GM19351 (cell line): ENCODE results near the gene EML4.
A peak's percentile ranks its signal among the peaks of the same experiment; 100 is the strongest.

Experiments used
- ATAC-seq: cut with Tn5 transposase; IDR thresholded peaks from one replicate; pipeline ENCODE4 v1.9.1; 2021; ENCODE audit warnings: mild to moderate bottlenecking, moderate library complexity; ENCODE audit not compliant: unreplicated experiment

EML4 gene

DNA sequence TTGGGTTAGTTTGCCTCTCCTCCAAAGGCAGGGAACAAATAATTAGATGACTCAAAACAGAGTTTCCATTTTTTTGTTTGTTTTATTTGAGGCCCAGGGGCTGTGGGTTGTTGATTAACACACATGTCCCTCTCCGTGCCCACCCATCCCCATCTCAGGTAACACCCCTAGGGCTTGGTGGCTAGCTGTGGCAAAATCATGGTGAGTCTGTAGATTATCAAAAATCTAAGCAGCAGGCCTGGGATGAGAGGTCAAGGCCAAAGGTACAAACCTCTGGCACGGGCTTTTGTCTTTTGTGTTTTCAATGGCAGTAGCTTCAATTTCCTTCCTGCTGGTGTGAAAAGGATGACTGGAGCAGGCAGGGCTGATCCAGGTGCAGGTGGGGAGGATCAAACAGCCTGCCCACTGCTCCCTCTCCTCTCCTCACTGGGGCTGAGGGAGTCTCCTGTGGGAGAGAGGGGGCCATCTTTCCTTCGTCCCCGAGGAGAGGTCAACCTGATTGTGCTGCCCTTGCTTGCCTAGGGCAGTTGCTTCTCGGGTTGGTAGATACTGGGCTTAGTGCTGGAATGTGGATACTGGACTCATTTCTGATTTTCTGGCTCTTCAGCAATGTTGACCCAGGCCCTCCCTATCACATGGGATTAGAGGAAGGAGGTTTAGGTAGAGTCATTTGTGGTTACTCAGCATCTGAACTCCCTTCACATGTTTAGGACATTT, 31.9 kb upstream of the EML4 start:
- ATAC-seq, result no peak

DNA sequence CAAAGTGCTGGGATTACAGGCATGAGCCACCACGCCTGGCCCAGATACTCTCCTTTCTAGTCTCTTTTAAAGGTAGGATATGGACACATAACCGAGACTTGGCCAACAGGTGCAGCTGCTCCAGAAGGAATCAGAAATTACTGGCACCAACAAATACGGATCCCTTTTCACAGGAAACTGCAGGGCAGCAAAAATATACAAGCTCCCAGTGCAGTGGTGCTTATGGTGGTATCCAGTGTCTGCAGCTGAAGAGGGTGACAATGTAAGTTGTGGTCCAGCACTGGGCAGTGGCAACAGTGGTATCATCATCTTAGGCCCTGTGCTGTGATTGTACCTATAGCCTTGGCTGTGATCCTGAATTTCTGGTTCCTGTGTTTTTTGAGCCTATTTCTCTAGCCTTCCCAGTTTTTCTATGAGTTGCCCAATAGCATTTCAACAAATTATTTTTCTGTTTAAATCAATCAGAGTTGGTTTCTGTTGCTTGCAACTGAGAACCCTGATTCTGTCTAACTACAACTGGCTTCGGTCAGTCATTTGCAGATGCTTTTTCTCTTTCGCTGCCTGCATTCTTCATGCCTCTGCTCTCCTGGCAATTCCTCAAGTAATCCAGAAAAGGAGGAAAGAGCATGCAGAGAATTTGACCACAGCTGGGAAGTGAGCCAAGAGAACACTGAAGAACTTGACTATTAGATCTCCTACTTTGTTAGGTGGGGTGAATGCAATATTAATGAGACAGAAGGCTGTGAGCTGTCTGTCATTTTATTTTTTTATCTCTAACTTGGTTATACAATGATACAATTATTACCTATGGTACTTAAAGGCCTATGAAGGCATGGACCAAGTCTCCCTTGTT, 30.8 kb upstream of the EML4 start:
- ATAC-seq, result no peak

DNA sequence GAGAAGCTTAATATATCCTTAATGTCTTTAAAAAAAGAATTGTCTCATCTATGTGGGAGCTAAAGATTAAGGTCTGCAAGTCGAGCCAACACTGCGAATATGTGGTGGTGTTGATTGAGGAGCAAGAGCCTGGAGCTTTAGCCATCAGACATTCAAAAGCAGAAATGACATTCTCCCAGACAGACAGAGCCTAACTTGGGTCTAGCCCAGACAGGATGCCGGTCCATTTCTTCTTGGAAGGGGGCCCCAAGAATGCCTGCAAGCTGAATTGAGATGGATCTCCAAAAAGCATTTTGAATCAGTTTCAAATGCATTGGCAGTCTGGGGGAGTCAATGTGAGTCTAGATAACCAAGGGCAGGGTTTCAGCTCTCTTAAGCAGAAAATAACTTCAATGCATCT, 30.1 kb upstream of the EML4 start:
- no peak for ATAC-seq

DNA sequence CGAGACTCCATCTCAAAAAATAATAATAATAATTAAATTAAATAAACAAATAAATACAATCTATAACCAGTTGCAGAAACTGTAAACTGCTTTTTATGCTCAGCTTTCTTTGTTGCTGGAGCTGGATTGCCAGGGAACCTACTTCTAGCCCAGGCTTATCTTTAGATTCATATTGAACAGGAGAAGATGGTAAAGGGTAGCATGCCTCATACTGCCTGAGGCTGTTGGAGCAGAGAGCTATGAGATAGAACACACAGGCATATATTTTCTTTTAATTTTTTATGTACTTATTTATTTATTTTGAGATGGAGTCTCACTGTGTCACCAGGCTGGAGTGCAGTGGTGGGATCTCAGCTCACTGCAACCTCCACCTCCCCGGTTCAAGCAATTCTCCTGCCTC, 28.7 kb upstream of the EML4 start:
- ATAC-seq, result no peak

DNA sequence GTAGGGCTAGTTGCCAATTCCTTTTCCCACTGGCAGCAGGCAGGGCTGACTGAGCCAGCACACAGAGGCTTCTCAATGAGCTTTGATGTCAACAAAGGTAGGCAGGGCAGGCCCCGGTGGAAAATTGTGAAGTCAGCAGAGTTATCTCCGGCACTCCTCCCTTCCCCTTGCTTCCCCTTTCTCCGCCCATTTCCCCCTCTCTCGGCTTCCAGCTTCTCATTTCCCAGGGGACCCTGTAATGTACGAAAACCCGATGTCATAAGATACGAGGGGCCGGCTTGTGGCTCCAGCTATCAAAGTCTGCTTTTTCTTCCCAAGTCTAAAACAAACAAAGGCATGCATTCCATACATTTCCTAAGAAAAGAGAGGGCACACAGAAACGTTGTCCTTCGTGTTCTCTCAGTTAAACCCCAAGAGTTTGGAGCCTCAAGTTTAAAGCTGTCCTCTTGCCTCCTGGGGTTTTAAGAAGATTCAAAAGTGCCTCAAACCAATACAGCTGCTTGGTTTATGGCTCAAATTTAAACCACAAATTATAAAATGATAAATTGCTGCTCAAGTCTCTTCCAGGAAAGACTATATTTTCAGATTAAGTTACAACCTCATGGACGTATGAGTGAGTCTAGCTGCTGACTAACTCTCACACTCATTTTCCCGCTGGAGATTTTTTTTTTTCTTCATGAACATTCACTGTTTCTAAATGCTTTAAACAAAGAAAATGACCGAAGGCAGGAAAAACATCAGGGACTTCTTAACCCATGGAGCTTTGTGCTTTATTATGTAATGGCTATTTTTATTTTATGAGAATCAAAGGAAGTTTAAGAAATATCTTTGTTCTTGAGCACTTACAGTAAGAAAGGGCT, 27.2 kb upstream of the EML4 start:
- no peak for ATAC-seq

DNA sequence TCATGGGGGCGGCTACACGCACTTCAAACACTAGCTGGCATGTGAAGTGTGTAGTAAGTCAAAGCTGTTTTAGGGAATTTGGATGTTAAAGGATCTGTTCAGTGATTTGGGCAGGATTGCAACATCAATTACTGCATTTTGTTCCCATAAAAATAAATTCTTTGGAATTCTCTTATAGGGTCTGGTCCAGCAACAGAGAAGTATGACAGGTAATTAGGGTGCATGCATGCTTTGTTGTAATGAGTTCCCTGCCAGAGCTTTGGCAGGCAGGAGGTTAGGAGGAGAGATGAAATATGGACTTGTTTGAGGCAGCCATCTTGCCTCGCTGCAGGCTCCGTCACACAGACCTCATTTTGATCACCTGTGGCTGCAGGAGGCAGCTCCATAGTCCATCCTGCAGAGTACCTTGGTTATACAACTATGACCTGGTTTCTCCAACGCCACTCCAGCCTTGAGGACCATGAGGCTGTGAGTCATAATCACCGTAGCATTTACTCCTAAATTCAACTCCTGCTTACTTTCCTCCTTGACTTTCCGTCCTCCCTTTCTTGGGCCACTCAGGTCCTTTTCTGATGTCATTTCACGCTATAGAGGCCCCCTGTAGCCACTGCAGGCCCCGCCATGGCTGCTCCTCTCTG, 26.5 kb upstream of the EML4 start:
- ATAC-seq, result no peak

DNA sequence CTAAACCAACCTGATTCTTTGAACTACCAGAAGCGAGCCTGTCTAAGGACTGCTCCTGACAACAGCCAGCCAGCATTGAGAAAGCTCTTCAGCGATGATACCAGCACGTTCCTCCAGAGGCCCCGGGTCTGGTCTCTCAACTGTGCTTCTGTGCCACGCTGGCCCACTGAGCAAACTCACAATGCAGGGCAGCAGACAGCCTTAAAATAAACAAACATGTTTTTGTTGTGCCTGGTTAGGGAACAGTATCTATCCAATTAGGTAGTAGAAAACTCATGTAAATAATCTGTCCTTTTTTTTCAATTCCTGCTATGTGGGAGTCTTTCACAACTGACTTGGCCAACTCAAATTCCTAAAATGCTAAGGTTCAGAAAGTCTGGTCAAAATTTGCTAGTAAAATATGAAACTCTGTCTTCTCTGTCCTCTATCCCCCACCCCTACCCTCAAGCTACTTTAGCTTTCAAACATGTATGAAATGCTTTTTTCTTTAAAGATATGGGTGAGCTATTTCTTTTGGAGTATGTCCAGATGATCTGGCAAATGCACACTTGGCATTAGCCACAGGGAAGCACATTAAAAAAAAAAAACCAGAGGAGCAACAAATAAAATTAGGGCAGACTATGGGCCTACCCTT, 21.4 kb upstream of the EML4 start:
- ATAC-seq, result no peak

DNA sequence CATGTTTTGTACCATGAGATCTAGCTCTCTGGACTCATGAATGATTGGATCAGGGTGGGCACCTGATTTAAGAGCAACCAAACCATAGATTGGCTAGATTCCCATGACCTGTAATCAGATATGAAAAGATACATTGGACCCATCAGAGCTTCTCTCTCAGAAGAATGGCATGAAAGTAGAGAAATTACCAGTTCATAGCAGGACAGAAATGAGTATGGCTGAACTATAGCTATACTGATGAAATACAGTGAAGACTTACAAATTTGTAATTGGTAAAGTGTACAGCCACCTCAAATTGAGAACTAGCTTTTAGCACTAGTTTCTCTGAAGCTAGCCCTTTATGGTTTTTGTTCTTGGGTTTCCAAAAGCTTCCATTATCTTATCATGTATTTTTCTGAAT, 19.0 kb upstream of the EML4 start:
- no peak for ATAC-seq

DNA sequence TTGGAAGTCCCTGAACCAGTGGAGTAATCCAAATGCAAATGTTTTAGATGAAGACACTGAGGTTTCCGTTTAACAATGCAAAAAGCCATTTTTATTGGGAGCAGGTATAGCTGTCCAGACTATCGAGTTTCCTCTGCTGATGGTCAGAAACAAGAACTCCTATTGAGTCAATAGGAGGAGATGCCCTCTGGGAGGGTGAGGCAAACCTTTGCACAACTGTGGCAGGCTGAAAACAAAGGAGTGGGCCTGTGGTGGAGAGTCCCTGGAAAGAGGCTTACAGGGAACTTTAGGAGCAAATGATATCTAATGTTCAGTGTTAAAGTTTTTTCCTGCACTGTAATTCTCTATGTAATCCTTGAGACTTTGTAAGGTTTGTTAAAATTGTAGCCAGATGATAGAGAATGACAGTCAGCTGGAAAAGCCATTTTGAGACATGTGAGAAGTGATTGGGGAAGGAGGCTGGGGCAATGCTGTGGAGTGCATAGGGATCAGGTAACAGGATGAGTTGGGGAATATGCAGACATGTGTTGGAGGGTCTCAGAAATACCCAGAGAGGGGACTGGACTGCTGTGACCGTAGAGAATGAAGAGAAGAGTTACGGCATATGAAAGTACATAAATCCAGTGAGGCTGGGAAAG, 15.1 kb upstream of the EML4 start:
- no peak for ATAC-seq

DNA sequence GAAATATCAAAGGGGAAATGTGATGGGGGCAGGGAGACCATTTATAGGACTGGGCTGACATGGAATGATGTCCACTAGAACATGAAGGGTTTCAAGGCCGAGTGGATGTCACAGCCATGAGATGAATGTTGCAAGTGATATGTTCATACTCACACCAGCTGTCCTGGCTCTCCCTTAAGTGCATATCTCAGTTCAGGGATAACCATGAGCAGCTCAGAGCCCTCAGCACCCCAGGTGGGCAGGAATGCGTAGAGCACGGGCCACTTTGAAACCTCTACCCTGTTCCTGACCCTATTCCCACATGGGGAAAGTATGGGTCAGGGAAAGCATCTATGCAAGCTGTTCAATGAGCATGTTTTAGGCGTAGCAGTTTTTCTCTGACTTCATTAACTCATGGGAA, 12.4 kb upstream of the EML4 start:
- ATAC-seq, result no peak

DNA sequence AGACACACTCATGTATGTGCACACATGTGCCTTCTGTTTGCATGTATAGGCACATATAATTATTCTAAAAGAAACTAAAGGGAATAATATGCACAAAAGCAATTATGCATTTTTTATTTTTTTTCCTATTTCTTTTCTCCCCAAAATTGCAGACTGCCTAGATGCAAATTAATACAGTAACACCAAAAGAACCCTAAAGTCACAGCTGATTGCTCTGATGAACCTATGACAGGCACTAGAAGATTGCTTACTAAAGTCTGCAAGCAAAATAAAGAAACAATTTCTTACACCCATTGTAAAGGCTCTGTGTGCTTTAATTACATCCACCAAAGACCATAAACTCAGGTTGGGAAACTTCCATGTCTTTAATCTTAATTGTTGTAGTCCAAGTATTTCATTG, 7.7 kb upstream of the EML4 start:
- no peak for ATAC-seq

DNA sequence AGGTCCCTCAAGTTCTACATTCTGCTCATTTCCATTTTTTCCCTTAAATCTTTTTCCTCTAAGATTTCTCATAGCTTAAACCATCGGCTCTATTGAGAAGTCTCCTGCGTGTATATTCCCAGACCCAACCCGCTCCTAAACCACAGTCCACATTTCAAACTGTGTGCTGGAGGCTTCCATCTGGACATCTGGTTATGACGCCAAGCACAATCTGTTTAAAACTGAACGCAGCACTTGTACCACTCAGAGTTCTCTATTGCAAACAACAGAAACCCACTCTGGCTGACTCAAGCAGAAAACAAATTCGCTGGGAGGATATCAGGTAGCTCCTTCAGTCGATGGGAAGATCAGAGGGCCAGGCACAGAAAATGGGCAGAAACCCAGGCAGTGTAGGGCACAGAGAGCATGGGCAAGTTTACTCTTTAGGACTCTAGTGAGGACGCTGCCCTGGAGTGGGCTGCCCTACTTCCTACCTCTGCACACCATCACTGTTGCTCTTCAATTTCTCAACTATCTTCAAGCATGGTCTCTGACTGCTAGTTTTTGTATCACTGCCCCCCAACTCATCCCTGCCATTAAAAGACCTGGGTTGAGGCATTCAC, 5.6 kb upstream of the EML4 start:
- no peak for ATAC-seq

DNA sequence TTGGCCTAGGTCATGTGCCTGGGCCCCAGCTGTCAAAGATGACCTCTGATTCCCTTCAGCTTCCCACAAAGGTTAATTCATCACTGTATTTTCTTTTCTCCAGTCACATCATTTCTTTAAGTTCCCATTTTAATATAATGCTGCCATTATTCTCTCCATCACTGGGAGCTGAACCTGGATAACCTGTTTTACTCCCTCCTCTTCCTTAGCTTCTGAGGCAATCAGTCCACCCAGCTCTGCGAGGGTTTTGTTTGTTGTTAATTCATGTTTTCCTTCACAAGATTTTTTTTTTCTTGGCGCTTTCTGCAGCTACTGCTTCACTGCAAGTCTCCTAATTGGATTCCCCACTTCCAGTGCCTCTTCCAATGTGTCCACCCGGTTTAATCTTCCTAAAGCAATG, 5.1 kb upstream of the EML4 start:
- ATAC-seq, result no peak

DNA sequence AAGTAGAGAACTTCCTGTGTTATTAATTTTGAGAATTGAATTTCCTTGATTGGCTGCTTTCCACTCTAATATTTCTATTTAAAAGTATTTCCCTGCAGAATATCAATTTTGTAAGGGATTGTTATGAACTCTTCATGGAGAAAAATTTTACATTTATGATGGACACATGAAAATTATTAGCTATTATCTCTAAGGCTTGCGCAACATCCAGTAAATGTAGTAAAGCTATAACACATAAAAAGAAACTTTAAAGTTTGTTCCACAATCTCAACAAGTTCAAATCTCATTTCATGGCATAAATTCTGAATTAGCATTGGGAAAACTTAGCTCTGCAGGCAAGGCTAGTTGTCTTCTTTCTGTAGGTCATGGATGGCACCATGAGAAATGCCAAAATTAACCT, 4.2 kb upstream of the EML4 start:
- no peak for ATAC-seq

DNA sequence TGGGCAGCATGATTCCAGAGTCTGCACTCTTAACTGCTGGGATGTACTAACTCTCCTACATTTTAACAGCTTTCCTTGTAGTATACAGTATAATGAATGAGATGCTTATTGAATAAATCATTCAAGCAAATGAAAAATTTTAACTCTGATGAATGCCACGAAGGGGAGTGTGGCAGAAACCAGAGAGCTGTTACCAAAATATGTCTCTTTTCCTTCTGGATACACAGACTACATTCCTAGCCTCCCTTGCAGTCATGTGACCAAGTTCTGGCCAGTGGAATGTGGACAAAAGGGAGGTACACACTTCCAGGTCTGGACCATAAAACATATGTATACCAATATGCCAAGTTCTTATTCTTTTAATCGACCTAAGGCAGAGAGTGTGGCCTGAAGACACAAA, 1.7 kb upstream of the EML4 start:
- ATAC-seq, result no peak

DNA sequence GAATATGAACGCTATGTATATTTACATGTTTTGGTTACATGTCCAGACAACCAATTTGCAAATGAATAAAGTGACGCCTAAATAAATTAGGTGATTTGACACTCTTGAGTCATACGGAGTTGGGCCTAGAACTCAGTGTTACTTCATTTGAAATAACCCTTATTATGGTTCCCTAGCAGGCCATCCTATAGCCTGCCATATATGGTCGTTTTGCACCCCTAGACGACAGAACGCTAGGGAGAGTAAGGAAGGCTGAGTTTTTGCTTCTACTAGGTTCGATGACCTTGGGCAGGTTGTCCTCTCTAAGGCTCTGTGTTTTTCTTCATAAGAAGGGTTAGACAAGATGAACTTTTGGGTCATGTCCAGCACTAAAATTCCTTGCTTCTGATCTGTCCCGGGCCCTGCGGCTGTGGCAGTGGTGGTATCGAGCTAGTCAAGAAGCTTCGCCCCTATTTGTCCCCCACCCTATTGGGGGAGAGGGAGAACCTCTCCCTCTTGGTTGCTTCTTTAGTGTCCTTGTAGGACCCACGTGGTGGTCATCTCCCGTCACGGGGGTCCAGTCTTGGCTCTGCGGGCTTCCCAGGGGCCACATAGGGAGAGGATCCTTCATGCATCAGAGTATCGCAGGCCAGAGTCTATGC, 574 bp upstream of the EML4 start:
- no peak for ATAC-seq

DNA sequence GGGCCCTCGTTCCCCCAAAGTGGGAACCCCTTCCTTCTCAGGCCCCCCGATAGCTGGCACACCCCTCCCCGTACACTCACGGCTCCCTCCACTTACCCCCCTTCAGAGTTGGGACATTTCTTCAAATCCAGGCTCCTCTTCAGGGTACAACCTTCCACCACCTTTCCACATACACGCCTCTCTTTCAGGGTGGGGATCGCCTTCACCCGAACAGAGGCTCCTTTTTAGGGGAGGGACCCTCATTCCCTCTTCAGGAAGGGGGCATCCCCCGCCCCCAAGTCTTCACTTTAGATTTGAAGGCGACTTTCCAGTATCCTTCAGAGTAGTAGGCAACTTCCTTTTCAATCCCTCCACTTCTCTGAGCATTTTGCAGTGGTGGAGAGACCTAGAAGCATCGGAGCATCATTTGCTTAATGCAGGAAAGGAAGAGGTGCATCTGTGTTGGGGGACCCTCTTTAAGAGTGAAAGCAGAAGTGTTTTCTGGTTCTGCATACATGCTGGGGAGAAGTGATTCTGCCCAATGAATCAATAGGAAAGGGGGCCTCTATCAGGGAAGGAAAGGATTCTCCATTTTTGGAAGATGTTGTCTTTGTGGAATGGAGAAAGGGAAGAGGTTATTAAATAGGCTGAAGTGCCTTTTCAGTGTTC, 845 bp downstream of the EML4 start:
- ATAC-seq, result peak; percentile 34

DNA sequence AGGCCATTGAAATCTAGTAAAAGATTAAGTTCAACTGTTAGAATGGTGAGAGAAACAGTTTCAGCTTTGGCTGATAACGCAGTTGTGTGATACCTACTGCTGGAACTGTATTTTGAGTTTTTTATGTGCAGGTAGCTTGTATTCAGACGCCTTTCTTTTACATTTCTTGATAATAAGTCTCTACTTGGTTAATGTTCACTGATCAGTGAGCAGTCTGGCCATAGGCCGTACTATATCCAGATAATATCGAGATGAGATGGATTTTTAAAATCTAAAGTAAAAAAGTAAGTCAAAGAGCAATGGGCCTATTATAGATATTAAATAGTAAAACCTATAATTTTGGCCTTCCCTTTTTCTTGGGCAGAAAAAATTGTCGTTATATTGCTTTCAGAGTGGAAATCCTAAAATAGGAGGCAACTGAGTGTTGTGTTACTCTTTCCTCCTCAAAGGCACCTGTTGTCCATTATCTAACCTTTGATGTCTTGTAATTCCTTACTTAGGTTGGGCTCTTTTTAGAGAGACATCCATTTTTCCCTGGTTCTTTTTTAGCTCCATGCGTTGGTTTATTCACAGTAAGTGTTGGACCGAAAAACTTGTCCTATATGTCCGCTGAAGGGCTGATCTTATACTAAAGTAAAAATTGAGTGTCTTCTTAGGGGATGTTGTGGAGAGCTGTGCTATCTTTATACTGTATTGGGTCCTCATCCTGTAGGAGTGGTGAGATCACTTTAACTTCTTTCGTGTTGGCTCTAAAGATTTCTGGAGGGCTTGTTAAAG, 1.7 kb downstream of the EML4 start:
- ATAC-seq, result no peak
